Vagina (tissue), 2 donors: ENCODE results near the gene BCL3.

ENCODE experiments used
- CTCF ChIP-seq, 3 experiments: fragments of 450-650 bp in 2 of 3; fragments of 200-600 bp in 1 of 3; sonication (generic) in 1 of 3; IDR thresholded peaks; one replicate each; pipeline ENCODE4 v1.5.1; 2017 to 2019; ENCODE audit warnings: antibody characterized with exemption in 3 of 3, mild to moderate bottlenecking in 2 of 3, moderate library complexity in 2 of 3
- POLR2A ChIP-seq, 2 donors: fragments of 450-650 bp; IDR thresholded peaks; one replicate each; pipeline ENCODE4 v1.6.1; 2017; ENCODE audit warnings: antibody characterized with exemption in 2 of 2, mild to moderate bottlenecking in 2 of 2, moderate library complexity in 2 of 2
- POLR2AphosphoS5 ChIP-seq, 2 donors: sonication (generic); formaldehyde crosslinking; IDR thresholded peaks; one replicate each; pipeline ENCODE4 v1.9.0; 2017; ENCODE audit warnings: antibody characterized with exemption in 2 of 2, mild to moderate bottlenecking in 2 of 2, low read depth in 1 of 2; ENCODE audit not compliant: insufficient read depth in 1 of 2

DNA sequence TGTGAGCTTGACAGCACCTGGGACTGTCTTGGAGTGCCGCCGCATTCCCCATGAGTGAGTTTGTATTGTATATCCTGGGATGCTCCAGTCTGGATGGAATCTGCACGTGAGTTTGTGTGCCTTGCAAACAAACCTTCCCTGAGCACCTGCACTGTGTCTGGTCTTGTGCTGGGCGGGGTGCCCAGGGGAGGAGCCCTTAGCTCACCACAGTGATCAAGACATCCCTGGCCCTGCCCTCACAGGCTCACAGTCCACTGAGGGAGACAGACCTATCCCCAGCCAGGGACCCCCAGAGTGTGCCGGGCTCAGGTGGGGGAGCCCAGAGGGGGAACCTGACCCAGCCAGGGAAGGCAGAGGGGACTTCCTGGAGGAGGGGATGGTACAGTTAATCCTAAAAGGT is 58.7 kb downstream of the BCL3 start:
- TF ChIP-seq CTCF (IDR thresholded peaks at IDR 0.05) (no peak), POLR2A (IDR thresholded peaks at IDR 0.05) (no peak), POLR2AphosphoS5 (IDR thresholded peaks at IDR 0.05; ENCODE audit: insufficient read depth in 1 of 2, low read depth in 1 of 2) (no peak)
